ENCODE data around the gene SEMA3D. TPM values are rescaled to one million over a fixed set of nuclear protein-coding genes. Genes with fewer than 3 reads are reported as not detected.

SEMA3D gene
- total and polyA plus RNA-seq, 4 donors = 0.18 to 1.2 (median 0.72) TPM

- Histone ChIP-seq H3K4me1 (ENCODE audit: control insufficient read depth in 4 of 4, insufficient read depth in 4 of 4, low read length in 3 of 4) (no peaks in the 10 kb centered on the region), H3K27ac (ENCODE audit: low read depth in 1 of 2, low read length in 2 of 2) (no peak overlapping the region), H3K9ac (ENCODE audit: low read depth in 1 of 2, low read length in 2 of 2) (no peak overlapping the region), H3K27me3 (ENCODE audit: control insufficient read depth in 4 of 4, insufficient read depth in 4 of 4, low read length in 3 of 4) (peaks cover 0 to 2% (median 0%) of the 10 kb centered on the region in 4 donors), H3K4me3 (ENCODE audit: low read depth in 1 of 3, low read length in 3 of 3) (no peak overlapping the region), H3K9me3 (ENCODE audit: control insufficient read depth in 4 of 4, low read length in 3 of 4) (no peaks in the 10 kb centered on the region), H3K36me3 (ENCODE audit: control insufficient read depth in 4 of 4, insufficient read depth in 3 of 4, low read depth in 1 of 4, low read length in 3 of 4) (no peaks in the 10 kb centered on the region)
- 66% methylated on average over 11 of the region's 11 CpGs for WGBS
- DNase-seq (ENCODE audit: low spot score) = no peak
- TF ChIP-seq FOXA1 (IDR thresholded peaks at IDR 0.05) (no peak), TAF1 (conservative IDR thresholded peaks at IDR 0.05) (no peak), HNF4A (conservative IDR thresholded peaks at IDR 0.05) (no peak), CTCF (IDR thresholded peaks at IDR 0.05; ENCODE audit: low read depth, low read length, missing input control) (no peak), RAD21 (IDR thresholded peaks at IDR 0.05) (no peak), ZBTB33 (IDR thresholded peaks at IDR 0.05) (no peak), RXRA (IDR thresholded peaks at IDR 0.05) (no peak), EGR1 (IDR thresholded peaks at IDR 0.05; ENCODE audit: low read depth in 2 of 2) (no peak), NR2F2 (IDR thresholded peaks at IDR 0.05) (no peak), FOXA2 (IDR thresholded peaks at IDR 0.05) (no peak), GABPA (IDR thresholded peaks at IDR 0.05 in 1 of 2, conservative IDR thresholded peaks at IDR 0.05 in 1 of 2) (no peak), ATF3 (IDR thresholded peaks at IDR 0.05) (no peak)
These were observed 147.5 kb downstream of the SEMA3D start for GRCh38 chr7:85039196-85039923.

- Histone ChIP-seq H3K27me3 (ENCODE audit: control insufficient read depth in 4 of 4, insufficient read depth in 4 of 4, low read length in 3 of 4) (peaks cover 0 to 2% (median 0%) of the 10 kb centered on the region in 4 donors), H3K9ac (ENCODE audit: low read depth in 1 of 2, low read length in 2 of 2) (no peak overlapping the region), H3K27ac (ENCODE audit: low read depth in 1 of 2, low read length in 2 of 2) (no peak overlapping the region), H3K4me3 (ENCODE audit: low read depth in 1 of 3, low read length in 3 of 3) (no peak overlapping the region), H3K4me1 (ENCODE audit: control insufficient read depth in 4 of 4, insufficient read depth in 4 of 4, low read length in 3 of 4) (no peaks in the 10 kb centered on the region), H3K9me3 (ENCODE audit: control insufficient read depth in 4 of 4, low read length in 3 of 4) (no peaks in the 10 kb centered on the region), H3K36me3 (ENCODE audit: control insufficient read depth in 4 of 4, insufficient read depth in 3 of 4, low read depth in 1 of 4, low read length in 3 of 4) (no peaks in the 10 kb centered on the region)
- 50% methylated on average over 2 of the region's 2 CpGs for WGBS
- TF ChIP-seq FOXA1 (IDR thresholded peaks at IDR 0.05) = no peak
- no peak for TF ChIP-seq ATF3 (IDR thresholded peaks at IDR 0.05)
- no peak for TF ChIP-seq TAF1 (conservative IDR thresholded peaks at IDR 0.05)
- no peak for TF ChIP-seq CTCF (IDR thresholded peaks at IDR 0.05; ENCODE audit: low read depth, low read length, missing input control)
- TF ChIP-seq YY1 (IDR thresholded peaks at IDR 0.05) = no peak
- TF ChIP-seq SP1 (IDR thresholded peaks at IDR 0.05) = no peak
- no peak for TF ChIP-seq RAD21 (IDR thresholded peaks at IDR 0.05)
- TF ChIP-seq EGR1 (IDR thresholded peaks at IDR 0.05; ENCODE audit: low read depth in 2 of 2) = no peak
- no peak for TF ChIP-seq JUND (IDR thresholded peaks at IDR 0.05)
- no peak for TF ChIP-seq ZBTB33 (IDR thresholded peaks at IDR 0.05)
- no peak for TF ChIP-seq NR2F2 (IDR thresholded peaks at IDR 0.05)
- no peak for TF ChIP-seq HNF4G (IDR thresholded peaks at IDR 0.05)
- no peak for TF ChIP-seq REST (IDR thresholded peaks at IDR 0.05)
- TF ChIP-seq FOXA2 (IDR thresholded peaks at IDR 0.05) = no peak
- TF ChIP-seq RXRA (IDR thresholded peaks at IDR 0.05) = no peak
- no peak for TF ChIP-seq MAX (IDR thresholded peaks at IDR 0.05)
- no peak for DNase-seq (ENCODE audit: low spot score)
These were observed 148.4 kb downstream of the SEMA3D start for GRCh38 chr7:85038466-85038865.

All from liver (tissue), 9 donors.